SHP77 (cell line): Measurements from ENCODE around the gene ASCL5.

ENCODE experiments used
- DNase-seq, 2 experiments: peaks; one replicate each; lab custom pipeline; 2025; lab: John Stamatoyannopoulos, UW

ASCL5 gene

DNA sequence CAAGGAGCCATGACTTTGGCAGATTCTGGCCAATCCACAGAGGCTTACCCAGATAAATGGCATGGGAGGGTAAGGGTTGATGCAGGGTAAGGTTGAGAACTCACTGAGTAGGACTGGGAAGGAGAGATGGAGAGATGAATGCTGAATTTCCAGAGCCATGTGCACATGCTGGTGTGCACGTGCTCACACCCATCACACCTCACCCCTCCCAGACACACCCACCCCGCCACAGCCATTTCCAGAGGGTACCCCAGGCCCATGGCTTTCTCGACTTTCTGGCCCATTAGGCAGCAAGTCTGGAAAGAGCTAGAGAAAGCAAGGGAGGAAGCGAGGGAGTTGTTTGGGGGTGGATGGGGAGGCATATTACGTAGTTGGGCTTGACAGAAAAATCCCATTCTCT, 16.4 kb downstream of the ASCL5 start:
- DNase-seq: no peak

GRCh38 chr1:201110138-201110537, 16.8 kb downstream of the ASCL5 start:
- DNase-seq: no peak

- DNase-seq: no peak
Observed at GRCh38 chr1:201109651-201110050, 17.3 kb downstream of the ASCL5 start.

DNA sequence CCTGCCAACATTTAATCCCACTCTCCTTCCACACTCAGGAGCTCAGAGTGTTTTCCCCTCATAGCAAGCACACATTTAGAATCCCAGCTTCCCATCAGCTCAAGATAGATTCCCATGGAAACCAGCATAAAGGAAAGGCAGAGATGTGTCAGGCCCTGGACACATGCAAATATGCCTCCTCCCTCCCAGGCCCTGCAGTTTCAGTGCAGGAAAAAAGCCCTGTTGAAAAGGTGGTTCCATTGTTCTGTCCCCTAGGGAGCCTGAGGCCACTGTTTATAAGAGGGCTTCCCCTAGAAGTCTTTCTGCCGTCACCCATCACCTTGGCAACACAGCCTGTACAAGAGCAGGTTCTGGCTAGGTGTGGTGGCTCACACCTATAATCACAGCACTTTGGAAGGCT, 18.4 kb downstream of the ASCL5 start:
- no peak for DNase-seq

DNA sequence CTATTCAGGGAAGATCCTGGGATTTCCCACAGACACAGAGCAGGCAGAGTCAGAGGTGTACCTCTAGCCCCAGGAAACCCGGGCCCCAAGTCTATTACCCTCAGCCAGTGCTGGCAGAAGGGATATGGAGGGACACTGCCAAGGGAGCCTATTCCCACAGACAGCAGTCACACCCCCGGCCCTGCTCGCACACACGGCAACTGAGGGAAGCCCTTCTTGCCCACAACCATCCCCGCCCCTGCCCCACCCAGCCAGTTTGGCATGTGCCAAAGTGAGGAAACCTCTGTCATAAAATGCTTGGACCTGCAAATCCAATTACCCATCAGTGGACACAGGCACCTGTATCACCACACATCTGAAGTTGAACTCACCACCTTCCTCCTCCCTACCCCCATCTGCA, 21.3 kb downstream of the ASCL5 start:
- DNase-seq: no peak

DNA sequence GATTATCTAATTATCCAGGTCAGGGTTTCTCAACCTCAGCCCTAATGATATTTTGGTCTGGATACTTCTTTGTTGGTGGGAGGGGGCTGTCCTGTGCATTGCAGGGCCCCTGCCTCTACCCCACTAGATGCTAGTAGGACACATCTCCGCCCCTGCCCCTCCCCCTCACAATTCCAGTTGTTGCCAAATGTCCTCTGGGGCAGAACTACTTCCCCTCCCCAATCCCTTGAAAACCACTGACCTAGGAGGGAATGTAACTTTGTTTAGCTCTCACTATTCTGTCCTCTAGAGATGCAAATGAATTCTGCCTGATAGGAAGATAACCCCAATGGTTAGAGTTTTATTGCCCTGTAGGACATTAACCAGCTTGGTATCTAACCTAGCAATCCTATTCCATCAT, 22.8 kb downstream of the ASCL5 start:
- DNase-seq: no peak

DNA sequence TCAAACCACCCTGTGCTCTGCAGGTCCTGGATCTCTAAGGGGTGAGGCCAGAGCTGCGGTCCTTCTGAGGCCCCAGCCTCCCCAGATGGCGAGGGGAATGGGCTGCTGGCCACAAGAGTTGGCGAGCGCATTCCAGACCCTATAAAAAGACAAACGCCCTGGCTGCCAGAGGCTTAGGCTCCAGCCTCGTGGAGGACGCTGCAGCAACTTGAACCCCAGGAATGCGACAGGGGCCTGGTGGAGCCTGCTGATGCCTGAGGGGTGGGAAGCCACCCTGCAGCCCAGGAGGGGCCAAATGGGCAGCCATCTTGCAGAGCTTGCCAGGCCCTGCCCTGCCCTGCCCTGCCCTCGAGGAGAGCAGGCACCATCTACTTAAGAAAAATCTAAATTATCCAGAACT, 23.3 kb downstream of the ASCL5 start:
- no peak for DNase-seq

- no peak for DNase-seq
Observed at GRCh38 chr1:201100169-201100930, 26.6 kb downstream of the ASCL5 start.

GRCh38 chr1:201098992-201099677, 27.8 kb downstream of the ASCL5 start:
- DNase-seq: no peak

DNA sequence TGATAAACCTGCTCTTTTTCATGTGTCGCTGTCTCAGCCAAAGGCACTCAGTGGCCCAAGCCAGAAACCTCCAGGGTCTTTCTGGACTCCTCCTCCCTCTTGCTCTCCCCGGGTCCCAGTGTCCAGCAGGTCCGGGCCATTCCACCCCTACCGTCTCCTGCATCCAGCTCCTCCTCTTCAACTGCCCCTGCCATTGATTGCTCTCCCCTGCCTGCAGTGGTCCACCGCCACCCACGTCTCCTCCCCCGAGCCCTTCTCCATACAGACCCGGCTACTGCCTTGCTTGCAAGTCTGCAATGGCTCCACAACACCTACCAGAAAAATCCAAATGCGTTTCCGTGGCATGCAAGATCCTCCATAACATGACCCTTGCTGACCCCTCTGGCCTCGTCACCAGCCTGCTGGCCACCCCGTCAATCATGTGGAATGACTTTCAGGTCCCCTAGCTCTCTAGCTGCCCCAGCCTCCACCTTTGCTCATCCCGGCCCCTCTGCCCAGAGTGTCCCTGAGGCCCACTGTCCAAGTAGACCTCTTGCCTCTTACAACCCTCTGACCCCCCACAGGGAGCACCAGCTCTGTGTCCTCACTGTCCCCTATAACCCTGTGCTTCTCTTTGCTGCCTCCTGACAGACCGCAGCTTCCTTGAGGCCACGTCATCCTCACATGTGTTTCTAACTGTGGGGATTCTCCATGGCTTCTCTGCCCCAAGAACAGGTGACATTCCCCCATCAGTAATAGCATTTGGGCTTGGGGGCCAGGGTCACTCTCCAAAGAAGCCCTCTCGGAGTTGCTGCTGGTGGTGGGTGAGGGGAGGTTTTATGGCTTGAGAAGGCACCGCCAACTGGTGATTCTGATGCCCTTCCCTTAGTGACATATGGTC, 29.8 kb downstream of the ASCL5 start:
- no peak for DNase-seq

- peak; percentile 15 to 55 for DNase-seq
Observed at GRCh38 chr1:201096041-201096461, 30.9 kb downstream of the ASCL5 start.

DNA sequence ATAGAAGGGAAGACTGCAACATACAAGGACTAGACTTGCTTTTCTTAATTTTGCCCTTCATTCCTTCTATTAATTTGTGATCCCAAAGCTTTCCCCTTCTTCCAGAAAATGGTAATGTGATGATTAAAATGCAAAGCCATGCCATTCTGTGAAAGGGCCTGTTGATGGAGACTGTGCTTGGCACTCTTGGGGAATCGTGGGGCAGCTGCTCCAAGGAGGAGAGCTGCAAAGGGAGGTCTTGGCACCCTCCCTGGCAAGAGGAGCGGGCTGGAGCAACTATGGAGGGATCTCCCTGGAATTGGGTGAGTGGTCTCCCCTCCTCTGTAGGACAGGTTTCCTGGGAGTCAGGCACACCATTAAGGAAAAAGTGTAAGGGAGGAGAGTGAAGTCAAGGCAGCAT, 31.4 kb downstream of the ASCL5 start:
- no peak for DNase-seq

DNA sequence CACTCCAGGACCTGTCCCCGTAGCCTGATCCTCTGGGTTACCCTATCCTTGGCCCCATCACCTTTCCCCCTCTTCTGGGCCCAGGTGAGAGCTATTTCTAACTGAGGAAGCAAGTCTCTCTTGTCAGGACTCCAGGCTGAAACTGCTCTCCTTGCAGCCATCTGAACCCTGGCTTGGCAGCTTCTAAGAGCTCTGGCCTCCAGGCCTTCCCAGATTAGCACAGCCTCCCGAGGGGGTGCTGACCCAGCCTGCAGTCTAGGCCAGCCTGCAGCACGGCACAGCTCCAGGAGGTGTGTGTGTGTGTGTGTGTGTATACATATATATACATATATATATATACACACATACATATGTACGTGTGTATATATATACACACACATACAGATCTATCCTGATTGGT, 32.2 kb downstream of the ASCL5 start:
- no peak for DNase-seq

DNA sequence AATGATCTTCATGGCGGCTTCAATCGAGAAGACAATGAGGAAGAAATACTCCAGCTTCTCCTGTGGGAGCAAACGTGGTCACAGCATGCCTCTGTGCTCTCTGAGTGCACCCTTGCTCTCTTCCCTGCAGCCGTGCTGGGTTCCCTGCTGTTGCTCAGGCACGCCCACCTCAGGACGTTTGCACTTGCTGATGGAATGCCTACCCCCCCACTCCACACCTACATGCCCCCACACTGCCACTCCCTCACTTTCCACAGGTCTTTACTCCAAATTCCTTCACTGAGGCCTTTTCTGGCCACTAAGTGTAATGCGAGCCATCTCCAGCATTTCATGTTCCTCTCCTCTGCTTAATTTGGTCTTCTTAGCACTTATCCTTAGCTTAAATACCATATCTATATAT, 33.0 kb downstream of the ASCL5 start:
- no peak for DNase-seq

DNA sequence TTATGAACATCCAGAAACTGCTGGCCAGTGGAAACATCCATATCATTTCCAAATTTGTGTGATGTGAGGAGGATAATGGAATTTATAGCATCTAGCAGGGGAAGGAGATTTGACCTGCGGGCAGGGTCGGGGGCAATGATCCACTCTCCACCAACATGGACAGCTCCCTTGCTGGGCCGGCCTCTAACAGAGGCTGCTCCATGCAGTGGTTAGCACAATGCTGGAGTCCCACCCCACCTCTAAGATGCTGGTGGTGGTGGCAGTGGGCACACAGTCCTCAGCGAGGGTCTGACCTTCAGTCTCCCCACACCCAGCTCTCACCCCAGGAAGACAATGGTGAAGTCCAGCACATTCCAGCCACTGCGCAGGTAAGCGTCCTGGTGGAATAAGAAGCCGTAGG, 33.4 kb downstream of the ASCL5 start:
- no peak for DNase-seq

GRCh38 chr1:201092738-201093137, 34.2 kb downstream of the ASCL5 start:
- no peak for DNase-seq

- no peak for DNase-seq
Observed at GRCh38 chr1:201091256-201091655, 35.7 kb downstream of the ASCL5 start.

DNA sequence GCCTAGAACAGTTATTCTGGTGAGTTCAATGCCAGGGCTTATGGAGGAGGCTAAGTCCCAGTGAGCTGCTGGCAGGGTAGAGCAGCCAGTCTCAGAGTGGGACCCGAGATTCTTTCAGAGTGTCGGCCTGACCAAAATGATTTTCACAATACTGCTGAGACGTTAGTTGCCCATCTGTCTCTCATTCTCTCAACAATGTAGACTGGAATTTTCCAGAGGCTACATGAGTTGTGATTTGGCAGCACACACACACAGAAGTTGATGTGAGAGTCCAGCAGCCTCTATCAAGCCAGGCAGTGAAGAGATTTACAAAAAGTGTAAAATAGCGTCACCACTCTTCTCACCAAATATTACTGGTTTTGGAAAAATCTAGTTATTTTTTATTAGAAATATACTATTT, 36.4 kb downstream of the ASCL5 start:
- DNase-seq: no peak

DNA sequence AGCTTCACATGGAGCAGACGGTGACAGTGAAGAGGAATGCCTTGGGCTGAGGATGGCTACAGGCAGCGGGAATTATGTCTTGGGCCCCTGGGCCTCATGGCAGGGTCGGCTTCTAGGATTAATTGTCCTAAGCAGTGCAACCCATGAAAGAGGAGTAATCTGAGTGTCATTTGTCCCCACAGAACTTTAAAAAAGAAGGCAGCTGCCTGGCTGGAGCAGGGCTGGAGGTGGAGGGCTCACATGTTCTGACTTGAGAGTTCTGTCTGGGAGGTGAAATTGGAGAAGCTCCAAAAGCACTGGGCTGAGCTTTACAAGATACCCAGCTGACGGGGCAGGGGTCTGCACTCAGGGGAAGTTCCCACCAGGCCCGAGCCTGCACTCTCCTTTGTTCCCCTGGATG, 37.4 kb downstream of the ASCL5 start:
- DNase-seq: no peak

- DNase-seq: no peak
Observed at GRCh38 chr1:201088901-201089525, 38.0 kb downstream of the ASCL5 start.

GRCh38 chr1:201088395-201088794, 38.6 kb downstream of the ASCL5 start:
- no peak for DNase-seq
